Mucosa of descending colon (tissue), 3 donors: ENCODE measurements around the gene RPS27L. TPM values are rescaled to one million over a fixed set of nuclear protein-coding genes. Genes with fewer than 3 reads are reported as not detected.

Experiments used
- ATAC-seq: fragments of 200-7000 bp; cut with Tn5 transposase; one replicate; pipeline ENCODE4 v1.9.1; 2020; ENCODE audit warnings: mild to moderate bottlenecking, moderate library complexity
- DNase-seq, 3 donors: peaks; one replicate each; pipeline ENCODE4 v3.0.0-alpha.2; 2020
- H3K36me3 ChIP-seq: fragments of 200-600 bp; one replicate; pipeline ENCODE4 v1.8.0; 2021; ENCODE audit warnings: low read depth, mild to moderate bottlenecking
- H3K4me1 ChIP-seq: fragments of 200-600 bp; one replicate; pipeline ENCODE4 v1.8.0; 2021; ENCODE audit warnings: low read depth, mild to moderate bottlenecking
- H3K4me3 ChIP-seq: fragments of 200-600 bp; one replicate; pipeline ENCODE4 v1.8.0; 2021; ENCODE audit warnings: mild to moderate bottlenecking
- H3K9me3 ChIP-seq: fragments of 200-600 bp; one replicate; pipeline ENCODE4 v1.8.0; 2021; ENCODE audit warnings: mild to moderate bottlenecking
- intact Hi-C, 2 donors: fragments of 100-400 bp; cut with DNase I in 1 of 2; cut with micrococcal nuclease in 1 of 2; formaldehyde crosslinking; loops; one replicate each; pipeline versions ENCODE4 v1.11.0 to v1.11.1; 2022; cut with DNase I, micrococcal nuclease
- total RNA-seq, 3 donors: library from RNA; stranded (reverse); fragmentation: NEBNext Ultra II Directional in 2 of 3; extraction: Animal tissue kit (Norgen Biotek cat#: 25700) in 2 of 3; gene quantifications; one replicate each; pipeline versions ENCODE4 v1.2.1 to v1.2.4, GENCODE V29; 2021 to 2023
- TF ChIP-seq, protein P1 (sequence below): fragments of 200-600 bp; IDR thresholded peaks from one replicate; pipeline ENCODE4 v1.8.0; 2022; ENCODE audit warnings: antibody characterized with exemption, mild to moderate bottlenecking
- donor health status: DM: no; HTN: no; CAD: no; lungs with moderate emphysema.
- donor health status: DM: no; HTN: no; CAD: no.
- donor health status: DM: no; HTN: yes; CAD: no.

Gene RPS27L
- total RNA-seq, 3 donors from 2014 or later = 187 to 234 (median 208) TPM

DNA sequence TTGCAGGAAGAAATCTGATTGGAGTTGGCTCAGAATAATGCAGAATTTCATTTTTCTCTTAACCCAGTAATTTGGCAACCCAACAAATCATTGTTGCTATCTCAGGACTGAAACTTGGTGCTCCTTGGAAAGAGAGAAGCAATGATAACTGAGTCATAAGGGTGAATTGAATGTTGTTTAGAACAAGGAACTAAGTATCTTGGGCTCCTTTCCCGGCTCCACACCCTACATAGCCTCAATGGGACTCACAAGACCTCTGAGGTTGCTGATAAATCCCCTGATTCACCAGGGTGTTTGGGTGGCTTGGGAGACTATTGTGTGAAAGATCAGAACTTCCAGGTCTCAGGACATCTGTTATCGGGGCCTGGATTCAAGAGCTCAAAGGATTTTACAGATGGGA lies 24.4 kb upstream of the RPS27L start:
- intact Hi-C loops = no loop called here
- TF ChIP-seq, protein P1, sequence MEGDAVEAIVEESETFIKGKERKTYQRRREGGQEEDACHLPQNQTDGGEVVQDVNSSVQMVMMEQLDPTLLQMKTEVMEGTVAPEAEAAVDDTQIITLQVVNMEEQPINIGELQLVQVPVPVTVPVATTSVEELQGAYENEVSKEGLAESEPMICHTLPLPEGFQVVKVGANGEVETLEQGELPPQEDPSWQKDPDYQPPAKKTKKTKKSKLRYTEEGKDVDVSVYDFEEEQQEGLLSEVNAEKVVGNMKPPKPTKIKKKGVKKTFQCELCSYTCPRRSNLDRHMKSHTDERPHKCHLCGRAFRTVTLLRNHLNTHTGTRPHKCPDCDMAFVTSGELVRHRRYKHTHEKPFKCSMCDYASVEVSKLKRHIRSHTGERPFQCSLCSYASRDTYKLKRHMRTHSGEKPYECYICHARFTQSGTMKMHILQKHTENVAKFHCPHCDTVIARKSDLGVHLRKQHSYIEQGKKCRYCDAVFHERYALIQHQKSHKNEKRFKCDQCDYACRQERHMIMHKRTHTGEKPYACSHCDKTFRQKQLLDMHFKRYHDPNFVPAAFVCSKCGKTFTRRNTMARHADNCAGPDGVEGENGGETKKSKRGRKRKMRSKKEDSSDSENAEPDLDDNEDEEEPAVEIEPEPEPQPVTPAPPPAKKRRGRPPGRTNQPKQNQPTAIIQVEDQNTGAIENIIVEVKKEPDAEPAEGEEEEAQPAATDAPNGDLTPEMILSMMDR = no peak
- no peaks in the 10 kb centered on the region for H3K9me3 ChIP-seq
- no peaks in the 10 kb centered on the region for H3K36me3 ChIP-seq
- no peak for DNase-seq
- H3K4me1 ChIP-seq = no peaks in the 10 kb centered on the region
- no peak for ATAC-seq
- no peak overlapping the region for H3K4me3 ChIP-seq

GRCh38 chr15:63180746-63181145 lies 23.5 kb upstream of the RPS27L start:
- TF ChIP-seq, protein P1 = no peak
- Histone ChIP-seq H3K4me3 (no peak overlapping the region), H3K36me3 (no peaks in the 10 kb centered on the region), H3K9me3 (no peaks in the 10 kb centered on the region), H3K4me1 (no peaks in the 10 kb centered on the region)
- ATAC-seq (no peak), DNase-seq (no peak)
- intact Hi-C loops = no loop called here

DNA sequence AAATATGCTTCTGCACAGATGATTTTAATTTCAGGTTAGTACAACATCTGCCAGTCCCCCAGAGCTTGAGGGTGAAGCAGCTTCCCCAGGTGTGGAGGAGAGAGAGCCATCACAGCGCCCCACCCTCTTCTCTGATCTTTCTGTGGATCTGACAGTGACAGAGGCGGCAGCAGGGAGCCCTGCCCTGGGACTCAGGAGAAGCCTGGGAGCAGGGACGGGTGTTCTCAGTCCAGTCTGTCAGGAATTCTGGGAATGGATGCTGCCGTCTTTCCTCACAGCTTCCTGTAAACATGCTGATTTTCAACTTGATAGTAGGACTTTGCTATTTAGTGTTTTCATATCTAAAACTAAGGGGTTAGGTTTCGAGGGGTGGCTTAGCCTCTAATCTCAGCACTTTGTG lies 20.8 kb upstream of the RPS27L start:
- H3K4me1 ChIP-seq = no peaks in the 10 kb centered on the region
- no peak overlapping the region for H3K4me3 ChIP-seq
- TF ChIP-seq, protein P1 = no peak
- DNase-seq = no peak
- ATAC-seq = peak; percentile 31
- intact Hi-C loops = no loop called here
- no peaks in the 10 kb centered on the region for H3K36me3 ChIP-seq
- no peaks in the 10 kb centered on the region for H3K9me3 ChIP-seq

DNA sequence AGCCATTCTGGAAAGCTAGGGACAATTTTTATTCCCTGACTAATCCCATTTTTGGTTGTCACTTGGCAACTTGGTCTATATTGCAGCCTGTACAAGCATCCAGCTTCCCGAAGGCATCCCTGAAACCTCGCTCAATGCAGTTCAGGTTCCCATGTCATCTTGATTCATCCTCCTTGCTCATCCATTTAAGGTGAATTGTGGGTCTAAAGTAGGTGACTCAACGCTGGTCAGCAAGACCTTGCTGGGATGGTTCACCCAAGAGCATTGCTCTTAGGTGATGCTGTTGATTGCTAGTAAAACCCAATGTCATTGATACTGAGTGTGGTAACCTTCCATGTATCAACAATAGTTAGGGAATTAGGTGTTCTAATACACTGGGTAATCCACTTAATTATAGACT lies 19.0 kb upstream of the RPS27L start:
- DNase-seq (no peak), ATAC-seq (no peak)
- intact Hi-C loops = no loop called here
- Histone ChIP-seq H3K9me3 (no peaks in the 10 kb centered on the region), H3K4me1 (no peaks in the 10 kb centered on the region), H3K4me3 (no peak overlapping the region), H3K36me3 (no peaks in the 10 kb centered on the region)
- TF ChIP-seq, protein P1 = no peak

GRCh38 chr15:63172851-63173451 lies 15.7 kb upstream of the RPS27L start:
- DNase-seq (no peak), ATAC-seq (no peak)
- TF ChIP-seq, protein P1 = no peak
- Histone ChIP-seq H3K4me1 (no peaks in the 10 kb centered on the region), H3K4me3 (no peak overlapping the region), H3K36me3 (no peaks in the 10 kb centered on the region), H3K9me3 (no peaks in the 10 kb centered on the region)
- intact Hi-C loops = no loop called here

GRCh38 chr15:63172376-63172775 lies 15.1 kb upstream of the RPS27L start:
- Histone ChIP-seq H3K4me1 (no peaks in the 10 kb centered on the region), H3K4me3 (no peak overlapping the region), H3K9me3 (no peaks in the 10 kb centered on the region), H3K36me3 (no peaks in the 10 kb centered on the region)
- ATAC-seq = no peak
- TF ChIP-seq, protein P1 = no peak
- intact Hi-C loops = no loop called here
- no peak for DNase-seq
